HCT116 (cell line): Measurements from ENCODE around the gene LYRM1. TPM values are rescaled to one million over a fixed set of nuclear protein-coding genes. Genes with fewer than 3 reads are reported as not detected.

Experiments
- ATAC-seq: fragments of 200-7000 bp; cut with Tn5 transposase; 2 replicates; pipeline ENCODE4 v1.9.1; 2020; ENCODE audit warnings: mild to moderate bottlenecking, moderate library complexity
- BruUV-seq: library from RNA; stranded (reverse); fragments of 400-500 nt; replicated peaks from 2 replicates; lab custom pipeline; 2021; lab: Mats Ljungman, UMichigan
- CTCF ChIA-PET: fragments of 300-600 bp; sonication (Branson Sonifier 250); formaldehyde crosslinking; loops from one replicate; lab custom pipeline; 2021; ENCODE audit warnings: antibody characterized with exemption; lab: Charles Lee
- POLR2A ChIA-PET: fragments of 300-600, 350-600 bp; sonication (Branson Sonifier 250); formaldehyde crosslinking; loops from one replicate; lab custom pipeline; 2021; ENCODE audit warnings: antibody characterized with exemption; lab: Charles Lee
- RAD21 ChIA-PET, 2 experiments: fragments of 300-600 bp; sonication (Branson Sonifier 250); formaldehyde crosslinking; loops; one replicate each; lab custom pipeline; 2023; ENCODE audit warnings: low total read pairs in 2 of 2; ENCODE audit not compliant: uncharacterized antibody in 2 of 2, unreplicated experiment in 2 of 2, low non-redundant PET in 1 of 2; lab: Charles Lee
- DNase-seq: peaks from one replicate; pipeline ENCODE4 v3.0.0-alpha.2; 2010; ENCODE audit warnings: low read depth, low spot score
- H2AFZ ChIP-seq: fragments of 200-600 bp; shearing (Covaris generic), sonication (generic); 2 replicates; pipeline ENCODE4 v1.6.1; 2017; ENCODE audit warnings: low read depth, mixed run types, mixed read lengths, antibody characterized with exemption, low read length; ENCODE audit not compliant: poor library complexity, severe bottlenecking
- H3K27ac ChIP-seq: 2 replicates; pipeline ENCODE4 v1.5.1; 2012; ENCODE audit warnings: low read depth, low read length
- H3K27me3 ChIP-seq: fragments of 200-600 bp; sonication (generic); 2 replicates; pipeline ENCODE4 v1.6.1; 2016; ENCODE audit warnings: mixed run types, low read length, mixed read lengths; ENCODE audit not compliant: insufficient read depth
- H3K36me3 ChIP-seq, 2 experiments: fragments of 200-500 bp in 1 of 2; fragments of 200-600 bp in 1 of 2; sonication (Bioruptor generic) in 1 of 2; sonication (generic) in 1 of 2; 2 replicates each; pipeline versions ENCODE4 v1.5.1 to v1.6.1; 2014 to 2016; ENCODE audit warnings: low read length in 2 of 2, inconsistent platforms in 1 of 2, mixed read lengths in 1 of 2, mixed run types in 1 of 2; ENCODE audit not compliant: insufficient read depth in 2 of 2, control insufficient read depth in 1 of 2
- H3K4me1 ChIP-seq, 2 experiments: fragments of 200-600 bp in 1 of 2; sonication (generic) in 1 of 2; 2 replicates each; pipeline versions ENCODE4 v1.5.1 to v1.6.1; 2012 to 2017; ENCODE audit warnings: low read length in 2 of 2, inconsistent platforms in 1 of 2, mild to moderate bottlenecking in 1 of 2, mixed read lengths in 1 of 2, mixed run types in 1 of 2, moderate library complexity in 1 of 2; ENCODE audit not compliant: insufficient read depth in 2 of 2, control insufficient read depth in 1 of 2
- H3K4me2 ChIP-seq: fragments of 200-600 bp; sonication (generic); 2 replicates; pipeline ENCODE4 v1.6.1; 2017; ENCODE audit warnings: mixed run types, low read length, mixed read lengths
- H3K4me3 ChIP-seq, 2 experiments: fragments of 200-600 bp in 1 of 2; sonication (generic) in 1 of 2; replicated peaks in 1 of 2; 2 replicates each; pipeline ENCODE4 v1.5.1; 2011 to 2016; ENCODE audit warnings: low read length in 2 of 2, control low read depth in 1 of 2, low read depth in 1 of 2, mild to moderate bottlenecking in 1 of 2, mixed read lengths in 1 of 2, mixed run types in 1 of 2
- H3K79me2 ChIP-seq: fragments of 200-600 bp; sonication (generic); 2 replicates; pipeline ENCODE4 v1.6.1; 2017; ENCODE audit warnings: mild to moderate bottlenecking, mixed run types, low read length, moderate library complexity, mixed read lengths; ENCODE audit not compliant: insufficient read depth
- H3K9ac ChIP-seq: fragments of 200-600 bp; sonication (generic); 2 replicates; pipeline ENCODE4 v1.6.1; 2016; ENCODE audit warnings: low read length, mixed read lengths
- H3K9me2 ChIP-seq: fragments of 200-600 bp; sonication (generic), shearing (Covaris generic); 2 replicates; pipeline ENCODE4 v1.6.1; 2017; ENCODE audit warnings: mixed run types, mild to moderate bottlenecking, moderate library complexity; ENCODE audit not compliant: insufficient read depth
- H3K9me3 ChIP-seq, 2 experiments: fragments of 200-500 bp in 1 of 2; fragments of 200-600 bp in 1 of 2; sonication (Bioruptor generic) in 1 of 2; sonication (generic) in 1 of 2; 2 replicates each; pipeline ENCODE4 v1.6.1; 2014 to 2017; ENCODE audit warnings: low read length in 2 of 2, mixed read lengths in 2 of 2, inconsistent platforms in 1 of 2, low read depth in 1 of 2, mild to moderate bottlenecking in 1 of 2, mixed run types in 1 of 2, moderate library complexity in 1 of 2; ENCODE audit not compliant: control insufficient read depth in 1 of 2, insufficient read depth in 1 of 2
- H4K20me1 ChIP-seq: fragments of 200-600 bp; sonication (generic), shearing (Covaris generic); 2 replicates; pipeline ENCODE4 v1.6.1; 2017; ENCODE audit warnings: mixed run types, mild to moderate bottlenecking, moderate library complexity; ENCODE audit not compliant: insufficient read depth
- CEBPB ChIP-seq: IDR thresholded peaks from 2 replicates; pipeline ENCODE4 v1.6.1; 2012; ENCODE audit warnings: low read depth
- EZH2phosphoT487 ChIP-seq: fragments of 200-600 bp; IDR thresholded peaks from 2 replicates; pipeline ENCODE4 v1.6.1; 2018; ENCODE audit warnings: antibody characterized with exemption, borderline replicate concordance
- JUND ChIP-seq: IDR thresholded peaks from 2 replicates; pipeline ENCODE4 v1.6.1; 2012
- POLR2A ChIP-seq: IDR thresholded peaks from 2 replicates; pipeline ENCODE4 v1.7.0; 2011; ENCODE audit warnings: borderline replicate concordance; ENCODE audit not compliant: insufficient read depth, insufficient read length; ENCODE audit errors: extremely low read depth
- RAD21 ChIP-seq: IDR thresholded peaks from 2 replicates; pipeline ENCODE4 v1.6.1; 2012; ENCODE audit warnings: low read depth, mild to moderate bottlenecking
- YY1 ChIP-seq: IDR thresholded peaks from 2 replicates; pipeline ENCODE4 v1.6.1; 2011; ENCODE audit warnings: low read length, low read depth, moderate library complexity, mild to moderate bottlenecking; ENCODE audit not compliant: insufficient replicate concordance; ENCODE audit errors: extremely low read depth
- ZFX ChIP-seq: fragments of 450-650 bp; IDR thresholded peaks from 2 replicates; pipeline ENCODE4 v1.6.1; 2017
- ZNF274 ChIP-seq: fragments of 200-500 bp; sonication (Bioruptor generic); IDR thresholded peaks from 2 replicates; pipeline ENCODE4 v1.6.1; 2014; ENCODE audit warnings: mild to moderate bottlenecking, low read depth, low read length, inconsistent platforms
- intact Hi-C: fragments of 100-400 bp; cut with micrococcal nuclease; formaldehyde crosslinking; loops from 2 replicates; pipeline ENCODE4 v1.10.0; 2022
- total RNA-seq: library from RNA; stranded (reverse); gene quantifications from one replicate; pipeline ENCODE4 v1.2.1, GENCODE V29; 2021; ENCODE audit not compliant: unreplicated experiment

Gene LYRM1
- total RNA-seq, 1 experiment from 2014 or later = 26.7 TPM

DNA sequence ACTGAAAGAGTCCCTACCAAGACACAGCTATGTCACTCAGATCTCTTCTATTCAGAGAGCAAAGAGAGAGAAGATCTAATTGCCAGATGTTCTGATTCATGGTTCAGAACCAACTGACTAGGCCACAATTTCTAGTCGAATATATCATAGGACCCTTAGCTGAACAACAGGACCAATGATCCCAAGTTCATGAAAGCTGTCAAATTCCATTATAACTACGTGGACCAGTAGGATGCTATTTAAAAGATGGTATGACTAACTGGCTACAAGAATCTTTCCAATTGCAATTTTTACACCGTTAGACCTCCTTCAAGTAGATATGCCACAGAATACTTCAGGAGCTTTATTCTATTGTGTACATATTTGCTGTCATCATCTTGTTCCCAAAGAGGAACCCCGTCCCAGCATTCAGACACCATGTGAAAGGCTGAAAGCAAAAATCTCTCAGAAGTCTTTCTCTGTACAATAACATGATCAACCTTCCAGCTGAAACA lies 26.4 kb upstream of the LYRM1 start:
- ATAC-seq (no peak), DNase-seq (no peak)
- H3K79me2 ChIP-seq = peaks cover 90% of the 10 kb centered on the region
- H2AFZ ChIP-seq = no peak overlapping the region
- no peaks in the 10 kb centered on the region for H3K9me3 ChIP-seq
- H3K9me2 ChIP-seq = no peaks in the 10 kb centered on the region
- no peaks in the 10 kb centered on the region for H3K27me3 ChIP-seq
- intact Hi-C loops = no loop called here
- BruUV-seq = no TSS peak
- no peak overlapping the region for H3K9ac ChIP-seq
- TF ChIP-seq EZH2phosphoT487 (no peak), ZFX (no peak), RAD21 (no peak), ZNF274 (no peak)
- no peak overlapping the region for H3K4me2 ChIP-seq
- no peak overlapping the region for H3K27ac ChIP-seq
- ChIA-PET POLR2A (interaction anchor here (1.0 to 1.5 kb wide), 2 partner anchors 8 to 23 kb away, joined by 4 to 6 read pairs; no protein-coding TSS in a partner anchor), CTCF (interaction anchor here (1.1 to 1.8 kb wide), 4 partner anchors 7 to 24 kb away, joined by 3 to 9 read pairs (median 4); no protein-coding TSS in a partner anchor), RAD21 (no interaction called here)
- H4K20me1 ChIP-seq = no peaks in the 10 kb centered on the region
- peaks cover 27 to 36% of the 10 kb centered on the region in 2 experiments for H3K4me1 ChIP-seq
- H3K36me3 ChIP-seq = no peaks in the 10 kb centered on the region
- no peak overlapping the region for H3K4me3 ChIP-seq

- no TSS peak for BruUV-seq
- RAD21 ChIA-PET = interaction anchor here in 1 of 2 experiments (0.7 kb wide), 1 partner anchor 38 kb away, joined by 5 read pairs; no protein-coding TSS in a partner anchor
- intact Hi-C loops = no loop called here
Observed at GRCh38 chr16:20875355-20875650, 25.3 kb upstream of the LYRM1 start.

More at GRCh38 chr16:20875355-20875650, 25.3 kb upstream of the LYRM1 start:
- Histone ChIP-seq H3K27me3 (no peaks in the 10 kb centered on the region), H3K4me1 (peaks cover 27 to 37% of the 10 kb centered on the region in 2 experiments), H3K9me3 (no peaks in the 10 kb centered on the region), H3K36me3 (no peaks in the 10 kb centered on the region), H3K27ac (no peak overlapping the region), H3K9me2 (no peaks in the 10 kb centered on the region), H3K9ac (no peak overlapping the region), H3K4me2 (no peak overlapping the region), H3K79me2 (peaks cover 93% of the 10 kb centered on the region), H2AFZ (no peak overlapping the region), H4K20me1 (no peaks in the 10 kb centered on the region), H3K4me3 (no peak overlapping the region)
- ATAC-seq = 0 out of 2 replicates have a peak, but pooled peaks have one; percentile 16
- POLR2A ChIA-PET = interaction anchor here (1.0 to 1.5 kb wide), 2 partner anchors 9 to 25 kb away, joined by 4 to 6 read pairs; no protein-coding TSS in a partner anchor
- DNase-seq = no peak
- TF ChIP-seq ZFX = no peak
- no peak for TF ChIP-seq POLR2A
- TF ChIP-seq YY1 = no peak
- no peak for TF ChIP-seq CEBPB
- no peak for TF ChIP-seq JUND
- no peak for TF ChIP-seq RAD21
- CTCF ChIA-PET = interaction anchor here (1.1 to 1.8 kb wide), 3 partner anchors 9 to 25 kb away, joined by 3 to 9 read pairs (median 5); no protein-coding TSS in a partner anchor
